ENCODE data around the gene CALN1. TPM values are rescaled to one million over a fixed set of nuclear protein-coding genes. Genes with fewer than 3 reads are reported as not detected.
"Not testable (repeated sequence)": the region's sequence is repeated elsewhere in the genome, so short reads cannot be mapped to it uniquely, and the experiment has no call there.

CALN1 gene
- 1.2 TPM for total RNA-seq (ENCODE audit: insufficient read depth, low replicate concordance)

DNA sequence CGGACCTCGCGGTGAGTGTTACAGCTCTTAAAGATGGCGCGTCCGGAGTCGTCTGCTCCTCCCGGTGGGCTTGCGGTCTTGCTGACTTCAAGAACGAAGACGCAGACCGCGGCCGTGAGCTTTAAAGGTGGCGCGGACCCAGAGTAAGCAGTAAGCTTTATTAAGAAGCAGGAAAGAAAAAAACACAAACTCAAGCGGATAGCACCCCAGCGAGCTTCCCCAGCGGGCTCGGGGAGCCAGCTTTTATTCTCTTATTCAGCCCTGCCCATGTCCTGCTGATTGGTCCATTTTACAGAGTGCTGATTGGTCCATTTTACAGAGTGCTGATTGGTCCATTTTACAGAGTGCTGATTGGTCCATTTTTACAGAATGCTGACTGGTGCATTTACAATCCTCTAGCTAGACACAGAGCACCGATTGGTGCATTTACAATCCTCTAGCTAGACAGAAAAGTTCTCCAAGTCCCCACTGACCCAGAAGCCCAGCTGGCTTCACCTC, at the start of gene CALN1:
Gene CALN1 (minus strand): TSS at position 218 of the 498 bp plus-strand sequence.
- not testable (repeated sequence) for DNase-seq (ENCODE audit: low spot score)

DNA sequence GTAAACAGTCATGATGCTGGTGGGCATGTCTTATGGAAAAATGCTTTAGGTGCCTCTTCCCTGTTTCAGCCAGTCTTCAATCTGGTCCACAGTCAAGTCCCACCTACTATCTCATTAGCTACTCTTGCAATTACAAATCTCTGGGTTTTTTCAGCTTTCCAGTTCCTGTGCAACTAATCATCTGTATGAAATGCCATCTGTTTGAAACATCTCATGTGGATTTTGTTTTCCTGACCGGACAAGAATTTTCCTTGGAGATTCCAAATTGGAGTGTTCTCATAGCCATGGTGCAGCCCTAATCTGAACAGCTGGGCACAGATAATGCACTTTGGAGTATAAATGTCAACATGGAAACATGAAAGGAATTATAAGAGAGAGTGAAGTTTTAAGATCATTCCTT, 41.3 kb upstream of the CALN1 start:
- DNase-seq (ENCODE audit: low spot score) = no peak

GRCh38 chr7:72447465-72448204, 35.5 kb upstream of the CALN1 start:
- no peak for DNase-seq (ENCODE audit: low spot score)

GRCh38 chr7:72446591-72447462, 34.7 kb upstream of the CALN1 start:
- DNase-seq (ENCODE audit: low spot score) = no peak

DNA sequence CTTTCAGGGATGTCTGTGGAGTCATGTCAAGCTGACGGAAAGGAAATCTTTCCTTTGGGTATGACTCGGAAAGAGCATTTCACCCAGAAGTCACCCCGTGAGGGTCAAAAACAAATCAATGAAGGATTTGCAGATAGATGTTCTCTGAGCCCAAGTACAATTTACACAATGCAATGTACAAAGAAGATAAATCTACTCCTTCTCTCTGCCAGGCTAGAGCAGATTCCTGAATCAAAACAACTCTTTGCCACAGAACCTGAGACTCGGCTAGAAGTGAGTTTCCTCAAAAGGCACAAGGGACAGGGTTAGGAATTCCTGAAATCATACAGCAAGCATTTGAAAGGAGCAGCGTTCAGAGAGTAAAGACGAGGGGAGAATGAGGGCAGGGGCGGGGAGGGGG, 34.0 kb upstream of the CALN1 start:
- no peak for DNase-seq (ENCODE audit: low spot score)

GRCh38 chr7:72445580-72445979, 33.4 kb upstream of the CALN1 start:
- no peak for DNase-seq (ENCODE audit: low spot score)

DNA sequence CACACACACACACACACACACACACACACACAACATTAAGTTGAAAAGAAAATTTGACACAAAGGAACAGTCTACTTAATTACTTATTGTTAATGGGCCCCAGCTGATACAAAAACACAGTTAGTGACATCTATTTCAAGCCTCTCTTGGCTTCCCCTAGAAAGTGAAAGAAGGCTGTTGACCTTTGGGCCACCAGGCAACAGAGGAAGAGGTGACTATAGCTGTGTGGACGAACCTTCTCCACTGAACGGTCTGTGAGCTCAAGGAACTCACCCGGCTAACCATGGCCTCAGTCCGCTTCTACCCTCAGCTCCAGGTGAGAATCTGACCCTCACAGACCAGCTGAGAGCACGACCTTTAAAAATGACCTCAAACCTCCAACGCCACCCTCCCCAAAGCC, 32.9 kb upstream of the CALN1 start:
- no peak for DNase-seq (ENCODE audit: low spot score)

DNA sequence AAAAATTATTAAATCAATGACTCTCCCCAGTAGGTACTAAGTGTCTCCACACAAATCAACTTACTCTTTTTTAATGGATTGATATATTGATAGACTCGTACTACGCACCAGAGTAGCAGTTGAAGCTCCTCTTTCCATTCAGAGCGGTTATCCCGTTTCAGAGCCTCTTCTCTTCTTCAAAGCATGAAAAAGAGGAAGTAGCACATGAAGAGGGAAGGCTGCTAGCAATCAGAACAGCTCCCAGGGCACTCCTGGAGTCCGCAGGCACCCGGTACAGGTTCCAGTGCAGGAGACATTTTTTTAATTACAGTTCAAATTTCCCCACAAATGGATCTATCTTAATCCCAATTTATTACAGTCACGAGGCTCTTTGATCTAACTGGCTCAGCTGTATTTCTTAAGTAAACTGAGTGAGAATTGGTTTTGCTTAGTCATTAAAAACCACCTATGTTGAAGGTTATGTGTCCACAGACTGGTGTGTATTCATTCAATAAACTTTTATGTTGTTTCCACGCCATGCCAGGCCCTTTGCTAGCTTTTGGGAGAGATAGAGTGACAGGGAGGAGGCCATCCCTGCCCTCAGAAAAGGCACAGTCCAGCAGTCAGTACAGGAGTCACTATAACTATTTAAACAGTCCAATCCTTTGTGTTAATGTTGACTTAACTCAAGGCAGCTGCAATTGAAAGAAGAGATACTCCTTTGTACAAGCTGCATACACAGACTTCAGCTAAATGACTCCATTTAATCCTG, 32.1 kb upstream of the CALN1 start:
- DNase-seq (ENCODE audit: low spot score) = no peak

DNA sequence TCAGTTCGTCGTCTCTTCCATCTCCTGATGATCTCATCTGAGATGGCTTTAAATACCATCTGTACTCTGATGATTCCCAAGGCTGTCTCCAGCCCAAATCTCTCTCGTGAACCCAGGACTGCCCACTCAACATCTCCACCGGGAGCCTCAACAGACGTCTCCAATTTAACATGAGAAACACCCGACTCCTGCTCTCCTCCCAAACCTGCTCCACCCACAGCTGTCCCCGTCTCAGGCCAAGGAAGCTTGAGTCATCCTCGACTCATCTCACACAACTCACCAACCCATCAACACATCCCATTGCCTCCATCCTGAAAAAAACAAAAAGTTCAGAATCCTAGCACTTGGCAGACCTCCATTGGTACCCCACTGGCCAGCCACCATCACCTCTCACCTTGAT, 29.7 kb upstream of the CALN1 start:
- peak; percentile 12 for DNase-seq (ENCODE audit: low spot score)

DNA sequence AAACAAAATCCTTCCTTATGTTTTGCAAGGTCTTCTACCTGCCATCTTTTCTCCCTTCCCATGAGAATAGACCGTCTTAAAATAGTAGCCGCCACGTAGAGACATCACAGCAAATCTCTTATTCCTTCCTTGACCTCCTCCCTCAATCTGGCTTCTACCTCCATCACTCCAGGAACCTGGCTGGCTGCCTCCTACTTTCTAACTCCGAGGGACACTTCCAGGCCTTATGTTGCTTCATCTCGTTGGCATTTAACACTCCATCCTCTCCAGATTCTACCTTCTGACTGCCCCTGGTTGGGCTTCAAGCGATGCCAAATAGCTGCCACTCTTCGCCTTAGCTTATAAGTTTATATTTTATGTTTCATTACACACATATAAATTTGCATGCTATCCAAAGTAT, 26.4 kb upstream of the CALN1 start:
- no peak for DNase-seq (ENCODE audit: low spot score)

GRCh38 chr7:72437610-72438009, 25.5 kb upstream of the CALN1 start:
- DNase-seq (ENCODE audit: low spot score) = no peak

- DNase-seq (ENCODE audit: low spot score) = no peak
Observed at GRCh38 chr7:72437061-72437585, 25.0 kb upstream of the CALN1 start.

GRCh38 chr7:72435925-72436480, 23.9 kb upstream of the CALN1 start:
- DNase-seq (ENCODE audit: low spot score) = no peak

- peak; percentile 7 for DNase-seq (ENCODE audit: low spot score)
Observed at GRCh38 chr7:72435366-72435765, 23.2 kb upstream of the CALN1 start.

GRCh38 chr7:72430531-72430930, 18.4 kb upstream of the CALN1 start:
- no peak for DNase-seq (ENCODE audit: low spot score)

DNA sequence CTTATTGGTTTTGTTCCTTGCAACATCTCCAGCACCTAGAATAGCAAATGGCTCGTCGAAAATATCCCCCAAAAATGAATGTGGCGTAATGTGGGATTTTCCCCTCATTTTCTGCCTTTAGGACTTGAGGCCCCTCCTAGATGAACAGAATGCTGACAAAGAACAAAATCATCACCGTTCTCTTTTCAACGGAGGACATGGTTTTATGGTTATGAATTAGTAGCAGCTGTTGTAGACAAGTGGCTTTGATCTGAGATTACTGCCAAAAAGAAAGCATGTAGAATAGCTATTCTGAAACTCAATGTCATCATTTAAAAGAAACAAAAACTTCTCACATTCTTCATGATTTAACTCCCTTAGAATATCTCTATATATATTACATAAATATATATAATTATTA, 17.2 kb upstream of the CALN1 start:
- DNase-seq (ENCODE audit: low spot score) = no peak

DNA sequence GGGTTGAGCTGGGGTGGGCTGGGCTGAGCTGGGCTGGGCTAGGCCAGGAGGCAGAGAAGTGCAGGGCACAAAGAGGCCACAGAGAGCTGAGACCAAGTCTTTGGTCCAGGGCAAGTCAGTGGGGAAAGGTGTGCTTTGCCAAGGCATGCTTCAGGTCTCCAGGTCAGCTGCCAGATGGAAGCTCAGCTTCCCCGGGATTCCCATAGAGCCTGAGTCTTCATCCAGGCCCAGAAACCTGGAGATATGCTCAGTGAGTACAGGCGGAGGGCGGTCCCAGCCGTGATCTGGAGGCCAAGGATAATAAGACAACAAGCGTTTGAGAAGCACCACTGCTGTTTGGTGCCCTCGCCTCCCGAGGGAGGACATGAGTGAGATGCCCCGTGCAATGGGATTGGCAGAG, 4.7 kb upstream of the CALN1 start:
- DNase-seq (ENCODE audit: low spot score) = no peak

DNA sequence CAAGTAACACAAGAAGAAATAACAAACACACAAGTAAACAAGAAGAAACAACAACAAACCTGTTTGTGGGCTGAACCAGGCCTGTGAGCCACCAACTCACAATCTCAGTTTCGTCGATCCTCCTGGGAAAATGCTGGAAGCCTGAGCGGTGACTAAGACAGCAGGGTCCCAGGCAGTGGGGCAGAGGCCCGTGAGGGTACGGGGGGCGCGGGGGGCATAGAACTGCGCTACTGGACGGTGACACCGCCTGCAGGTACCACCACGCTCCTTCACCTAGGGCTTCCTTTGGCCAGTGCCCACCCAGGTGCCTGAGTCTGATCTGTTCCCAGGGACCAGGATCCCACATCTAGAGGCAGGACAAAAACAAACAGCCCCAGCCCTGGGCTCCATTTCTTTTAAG, 3.4 kb upstream of the CALN1 start:
- no peak for DNase-seq (ENCODE audit: low spot score)

DNA sequence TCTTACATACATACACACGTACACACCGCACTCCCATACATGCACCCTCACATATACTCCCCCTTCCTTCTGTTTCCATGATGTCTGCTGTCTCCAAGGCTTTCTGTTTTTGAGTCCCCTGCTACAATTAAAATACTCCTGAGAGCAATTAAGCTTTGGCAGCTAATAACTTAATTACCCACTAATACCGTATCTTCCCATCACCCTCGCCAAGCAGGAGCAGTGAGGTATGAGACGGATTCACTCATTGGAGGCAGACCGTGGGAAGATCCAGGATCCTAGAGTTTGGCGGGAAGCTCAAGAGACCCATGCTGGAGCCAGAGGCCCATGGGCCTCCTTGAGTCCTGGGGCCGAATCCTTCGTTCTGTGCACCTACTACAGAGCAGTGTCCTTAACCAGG, 1.7 kb upstream of the CALN1 start:
- no peak for DNase-seq (ENCODE audit: low spot score)

- no peak for DNase-seq (ENCODE audit: low spot score)
Observed at GRCh38 chr7:72413290-72413689, 1.2 kb upstream of the CALN1 start.

- no peak for DNase-seq (ENCODE audit: low spot score)
Observed at GRCh38 chr7:72411419-72411818, 719 bp downstream of the CALN1 start.

- no peak for DNase-seq (ENCODE audit: low spot score)
Observed at GRCh38 chr7:72409638-72410015, 2.5 kb downstream of the CALN1 start.
